NCI-H2171 (cell line): ENCODE results near the gene WAS.
"Not testable (repeated sequence)": the region's sequence is repeated elsewhere in the genome, so short reads cannot be mapped to it uniquely, and the experiment has no call there.

Experiments used
- DNase-seq: peaks from one replicate; lab custom pipeline; 2025; lab: John Stamatoyannopoulos, UW

The WAS gene

DNA sequence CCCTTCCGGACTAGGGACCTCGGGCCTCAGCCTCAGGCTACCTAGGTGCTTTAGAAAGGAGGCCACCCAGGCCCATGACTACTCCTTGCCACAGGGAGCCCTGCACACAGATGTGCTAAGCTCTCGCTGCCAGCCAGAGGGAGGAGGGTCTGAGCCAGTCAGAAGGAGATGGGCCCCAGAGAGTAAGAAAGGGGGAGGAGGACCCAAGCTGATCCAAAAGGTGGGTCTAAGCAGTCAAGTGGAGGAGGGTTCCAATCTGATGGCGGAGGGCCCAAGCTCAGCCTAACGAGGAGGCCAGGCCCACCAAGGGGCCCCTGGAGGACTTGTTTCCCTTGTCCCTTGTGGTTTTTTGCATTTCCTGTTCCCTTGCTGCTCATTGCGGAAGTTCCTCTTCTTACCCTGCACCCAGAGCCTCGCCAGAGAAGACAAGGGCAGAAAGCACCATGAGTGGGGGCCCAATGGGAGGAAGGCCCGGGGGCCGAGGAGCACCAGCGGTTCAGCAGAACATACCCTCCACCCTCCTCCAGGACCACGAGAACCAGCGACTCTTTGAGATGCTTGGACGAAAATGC lies at the start of gene WAS:
Gene WAS (plus strand): TSS at position 389 of the 572 bp plus-strand sequence. CDS start 55 bp downstream, at position 444.
- DNase-seq = no peak

- DNase-seq = no peak
Observed at GRCh38 chrX:48636301-48636700, 47.3 kb upstream of the WAS start.

- no peak for DNase-seq
Observed at GRCh38 chrX:48636776-48637175, 46.8 kb upstream of the WAS start.

GRCh38 chrX:48645669-48646068 lies 37.9 kb upstream of the WAS start:
- no peak for DNase-seq

DNA sequence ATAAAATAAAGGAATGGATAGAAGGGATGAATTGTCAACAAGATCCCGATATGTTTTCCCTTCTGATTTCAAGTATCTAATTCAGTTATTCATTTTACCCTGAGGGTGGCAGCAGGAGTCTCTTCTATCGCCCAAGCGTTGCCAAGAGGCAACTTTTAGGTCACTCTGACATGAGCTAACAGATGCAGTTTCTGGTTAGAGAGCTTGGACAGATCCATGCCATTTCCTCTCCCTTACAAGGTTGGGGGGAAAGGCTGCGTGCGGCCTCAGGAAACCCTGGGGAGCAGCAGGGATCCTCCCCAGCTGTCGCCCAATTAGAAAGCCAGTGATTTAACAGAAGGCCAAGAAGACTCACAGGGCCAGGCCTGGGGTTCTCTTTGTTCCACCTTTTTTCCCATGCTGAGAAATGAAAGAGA lies 35.3 kb upstream of the WAS start:
- peak; percentile 53 for DNase-seq

DNA sequence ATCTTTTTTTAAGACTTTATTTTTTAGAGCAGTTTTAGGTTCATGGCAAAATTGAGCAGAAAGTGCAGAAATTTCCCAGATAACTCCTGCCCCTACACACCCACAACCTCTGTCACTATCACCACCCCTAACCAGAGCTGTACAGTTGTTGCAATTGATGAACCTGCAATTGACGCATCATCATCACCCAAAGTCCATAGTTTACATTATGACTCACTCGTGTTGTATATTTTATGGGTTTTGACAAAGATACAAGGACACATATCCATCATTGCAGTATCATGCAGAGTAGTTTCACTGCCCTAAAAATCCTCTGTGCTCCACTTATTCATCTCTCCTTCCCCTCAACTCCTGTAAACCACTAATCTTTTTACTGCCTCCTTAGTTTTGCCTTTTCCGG lies 34.5 kb upstream of the WAS start:
- DNase-seq = no peak

DNA sequence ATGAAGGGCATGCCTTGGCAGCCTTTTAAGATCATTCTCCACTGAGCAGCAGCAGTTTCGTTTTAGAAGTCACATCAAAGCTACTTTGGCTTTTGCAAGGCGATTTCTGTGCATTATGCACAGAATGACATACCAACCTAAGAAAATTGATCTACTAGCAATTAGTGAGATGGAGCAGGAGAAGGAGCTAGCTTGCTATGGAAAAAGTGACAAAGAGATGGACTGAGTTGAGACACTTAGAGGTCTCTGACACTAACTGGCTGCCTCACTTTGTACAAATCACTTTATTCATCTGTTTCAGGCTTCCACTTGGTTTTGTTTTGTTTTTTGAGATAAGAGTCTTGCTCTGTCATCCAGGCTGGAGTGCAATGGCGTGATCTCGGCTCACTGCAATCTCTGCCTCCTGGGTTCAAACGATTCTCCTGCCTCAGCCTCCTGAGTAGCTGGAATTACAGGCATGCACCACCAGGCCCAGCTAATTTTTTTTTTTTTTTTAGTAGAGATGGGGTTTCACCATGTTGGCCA lies 31.5 kb upstream of the WAS start:
- not testable (repeated sequence) for DNase-seq

DNA sequence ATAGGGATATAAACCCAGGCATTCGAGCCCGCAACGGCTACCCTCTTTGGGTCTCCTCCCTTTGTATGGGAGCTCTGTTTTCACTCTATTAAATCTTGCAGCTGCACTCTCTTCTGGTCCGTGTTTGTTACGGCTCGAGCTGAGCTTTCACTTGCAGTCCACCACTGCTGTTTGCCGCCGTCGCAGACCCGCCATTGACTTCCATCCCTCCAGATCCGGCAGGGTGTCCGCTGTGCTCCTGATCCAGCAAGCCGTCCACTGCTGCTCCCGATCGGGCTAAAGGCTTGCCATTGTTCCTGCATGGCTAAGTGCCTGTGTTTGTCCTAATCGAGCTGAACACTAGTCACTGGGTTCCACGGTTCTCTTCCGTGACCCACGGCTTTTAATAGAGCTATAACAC lies 28.9 kb upstream of the WAS start:
- DNase-seq = not testable (repeated sequence)

DNA sequence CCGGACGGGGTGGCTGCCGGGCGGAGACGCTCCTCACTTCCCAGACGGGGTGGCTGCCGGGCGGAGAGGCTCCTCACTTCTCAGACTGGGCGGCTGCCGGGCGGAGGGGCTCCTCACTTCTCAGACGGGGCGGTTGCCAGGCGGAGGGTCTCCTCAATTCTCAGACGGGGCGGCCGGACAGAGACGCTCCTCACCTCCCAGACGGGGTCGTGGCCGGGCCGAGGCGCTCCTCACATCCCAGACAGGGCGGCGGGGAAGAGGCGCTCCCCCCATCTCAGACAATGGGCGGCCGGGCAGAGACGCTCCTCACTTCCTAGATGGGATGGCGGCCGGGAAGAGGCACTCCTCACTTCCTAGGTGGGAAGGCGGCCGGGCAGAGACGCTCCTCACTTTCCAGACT lies 23.9 kb upstream of the WAS start:
- DNase-seq = not testable (repeated sequence)

DNA sequence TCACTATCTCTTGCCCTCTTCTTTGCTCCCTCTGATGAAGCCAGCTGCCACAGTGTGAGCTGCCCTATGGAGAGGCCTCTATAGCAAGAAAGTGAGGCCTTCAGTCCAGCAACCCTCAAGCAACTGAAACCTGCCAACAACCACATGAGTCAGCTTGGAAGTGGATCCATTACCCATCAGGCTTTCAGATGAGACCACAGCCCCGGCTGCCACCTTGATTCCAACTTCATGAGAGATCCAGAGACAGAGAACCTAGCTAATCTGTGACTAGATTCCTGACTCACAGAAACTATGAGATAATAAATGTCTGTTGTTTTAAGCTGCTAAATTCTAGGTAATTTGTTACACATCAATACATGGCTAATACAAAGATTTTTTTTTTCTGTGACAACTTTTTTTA lies 20.4 kb upstream of the WAS start:
- no peak for DNase-seq

DNA sequence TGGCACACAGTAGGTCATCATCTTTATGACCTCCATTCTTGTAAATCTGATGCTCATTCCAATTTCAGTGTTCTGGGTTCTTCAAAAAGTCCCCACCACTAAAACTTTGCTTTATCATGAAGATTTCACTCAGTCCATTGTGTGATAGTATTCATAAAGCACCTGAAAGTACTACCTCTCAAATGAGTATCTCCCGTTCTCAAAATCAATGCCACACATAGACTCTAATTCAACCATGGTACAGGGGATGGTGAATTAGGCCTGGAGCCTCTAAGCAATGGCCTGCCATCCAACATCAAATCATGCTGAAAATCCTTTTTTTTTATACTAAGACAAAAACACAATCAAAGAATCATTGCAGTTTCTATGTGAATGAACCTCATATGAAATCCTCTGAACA lies 19.4 kb upstream of the WAS start:
- no peak for DNase-seq

GRCh38 chrX:48665991-48666390 lies 17.6 kb upstream of the WAS start:
- no peak for DNase-seq

DNA sequence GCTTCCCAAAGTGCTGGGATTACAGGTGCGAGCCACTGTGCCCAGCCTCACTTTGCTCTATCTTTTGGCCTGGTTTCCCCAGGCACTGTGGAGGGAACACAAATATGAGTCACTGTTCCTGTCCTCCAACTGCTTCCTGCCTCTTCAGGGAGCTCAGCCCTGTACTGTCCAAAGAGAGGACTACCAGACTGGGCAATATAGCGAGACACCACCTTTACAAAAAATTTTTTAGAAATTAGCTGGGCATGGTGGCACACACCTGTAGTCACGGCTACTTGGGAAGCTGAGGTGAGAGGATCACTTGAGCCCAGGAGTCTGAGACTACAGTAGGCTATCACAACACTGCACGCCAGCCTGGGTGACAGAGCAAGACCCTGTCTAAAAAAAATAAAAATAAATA lies 16.9 kb upstream of the WAS start:
- DNase-seq = no peak

DNA sequence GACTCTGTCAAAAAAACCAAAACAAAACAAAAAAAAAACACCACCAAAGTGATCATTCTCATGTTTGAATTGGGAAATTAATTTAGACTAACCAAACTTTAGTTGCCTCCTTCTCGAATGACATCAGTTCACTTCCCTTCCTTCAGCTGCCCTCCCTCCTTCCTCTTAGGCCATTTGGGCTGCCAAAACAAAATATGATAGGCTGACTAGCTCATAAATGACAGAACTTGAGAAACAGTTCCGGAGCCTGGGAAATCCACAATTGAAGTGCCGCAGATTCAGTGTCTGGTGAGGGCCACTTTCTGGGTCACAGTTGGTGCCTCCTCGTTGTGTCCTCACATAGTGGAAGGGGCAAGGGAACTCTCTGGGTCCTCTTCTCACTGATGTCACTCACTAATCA lies 16.1 kb upstream of the WAS start:
- no peak for DNase-seq

DNA sequence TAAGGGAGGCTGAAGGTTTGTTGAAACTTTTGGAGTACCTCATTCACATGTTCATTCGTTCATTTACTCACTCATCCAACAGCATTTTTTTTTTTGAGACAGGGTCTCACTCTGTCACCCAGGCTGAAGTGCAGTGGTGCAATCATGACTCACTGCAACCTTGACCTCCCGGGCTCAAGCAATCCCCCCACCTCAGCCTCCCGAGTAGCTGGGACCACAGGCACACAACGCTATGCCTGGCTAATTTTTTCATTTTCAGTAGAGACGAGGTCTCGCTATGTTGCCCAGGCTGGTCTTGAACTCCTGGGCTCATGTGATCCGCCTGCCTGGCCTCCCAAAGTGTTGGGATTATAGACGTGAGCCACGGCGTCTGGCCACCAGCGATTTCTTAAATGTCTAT lies 15.4 kb upstream of the WAS start:
- DNase-seq = not testable (repeated sequence)

- DNase-seq = peak; percentile 70
Observed at GRCh38 chrX:48676106-48676892, 7.3 kb upstream of the WAS start.

GRCh38 chrX:48676893-48677270 lies 6.7 kb upstream of the WAS start:
- DNase-seq = no peak

- DNase-seq = no peak
Observed at GRCh38 chrX:48677516-48677915, 6.1 kb upstream of the WAS start.

DNA sequence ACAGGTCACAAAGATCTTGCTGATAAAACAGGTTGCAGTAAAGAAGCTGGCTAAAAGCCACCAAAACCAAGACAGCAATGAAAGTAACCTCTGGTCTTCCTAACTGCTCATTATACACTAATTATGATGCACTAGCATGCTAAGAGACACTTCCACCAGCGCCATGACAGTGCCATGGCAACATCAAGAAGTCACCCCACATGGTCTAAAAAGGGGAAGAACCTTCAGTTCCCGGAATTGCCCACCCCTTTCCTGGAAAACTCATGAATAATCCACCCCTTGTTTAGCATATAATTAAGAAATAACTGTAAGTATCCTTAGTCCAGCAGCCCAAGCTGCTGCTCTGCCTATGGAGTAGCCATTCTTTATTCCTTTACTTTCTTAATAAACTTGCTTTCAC lies 3.1 kb upstream of the WAS start:
- DNase-seq = not testable (repeated sequence)

GRCh38 chrX:48680925-48681324 lies 2.7 kb upstream of the WAS start:
- not testable (repeated sequence) for DNase-seq

- DNase-seq = no peak
Observed at GRCh38 chrX:48681539-48682183, 1.9 kb upstream of the WAS start.

GRCh38 chrX:48682795-48683194 lies 804 bp upstream of the WAS start:
- not testable (repeated sequence) for DNase-seq

DNA sequence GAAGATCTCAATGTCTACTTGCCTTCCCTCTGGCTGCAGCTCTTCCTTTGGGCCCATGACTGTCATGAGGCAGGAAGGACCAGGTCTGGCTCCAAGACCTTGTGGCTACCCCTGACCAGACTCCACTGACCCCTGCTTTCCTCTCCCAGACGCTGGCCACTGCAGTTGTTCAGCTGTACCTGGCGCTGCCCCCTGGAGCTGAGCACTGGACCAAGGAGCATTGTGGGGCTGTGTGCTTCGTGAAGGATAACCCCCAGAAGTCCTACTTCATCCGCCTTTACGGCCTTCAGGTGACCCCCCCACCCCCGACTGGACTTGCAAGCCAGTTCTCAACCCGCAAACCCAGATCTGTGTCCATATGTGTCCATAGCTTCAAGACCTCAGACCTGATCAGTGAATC lies 535 bp downstream of the WAS start:
- DNase-seq = no peak
